Neural cell (in vitro differentiated cells): ENCODE results near the gene ANTXR1. TPM values are rescaled to one million over a fixed set of nuclear protein-coding genes. Genes with fewer than 3 reads are reported as not detected.

Experiments used
- H2AFZ ChIP-seq: fragments of 200-600, 300-800 bp; sonication (generic), shearing (Covaris generic); 2 replicates; pipeline ENCODE4 v1.6.0; 2014; ENCODE audit warnings: low read depth, mild to moderate bottlenecking, antibody characterized with exemption, low read length, moderate library complexity
- H3F3A ChIP-seq: fragments of 200-600 bp; shearing (Covaris generic); 2 replicates; pipeline ENCODE4 v1.6.1; 2016; ENCODE audit warnings: mild to moderate bottlenecking, moderate library complexity, mixed read lengths, antibody characterized with exemption, low read length; ENCODE audit not compliant: insufficient read depth, poor library complexity, severe bottlenecking
- H3K27ac ChIP-seq: fragments of 200-600, 300-800 bp; sonication (generic), shearing (Covaris generic); 2 replicates; pipeline ENCODE4 v1.5.1; 2014; ENCODE audit warnings: mild to moderate bottlenecking, low read length, moderate library complexity
- H3K27me3 ChIP-seq: fragments of 300-800, 200-600 bp; sonication (generic), shearing (Covaris generic); 2 replicates; pipeline ENCODE4 v1.6.0; 2014; ENCODE audit warnings: mild to moderate bottlenecking, low read depth, low read length, moderate library complexity; ENCODE audit not compliant: insufficient read depth
- H3K36me3 ChIP-seq: fragments of 300-800, 200-600 bp; sonication (generic), shearing (Covaris generic); 2 replicates; pipeline ENCODE4 v1.5.1; 2014; ENCODE audit warnings: mild to moderate bottlenecking, antibody characterized with exemption, low read length, moderate library complexity; ENCODE audit not compliant: insufficient read depth
- H3K4me2 ChIP-seq: fragments of 300-800, 200-600 bp; sonication (generic), shearing (Covaris generic); 2 replicates; pipeline ENCODE4 v1.6.0; 2014; ENCODE audit warnings: mild to moderate bottlenecking, low read length
- H3K4me3 ChIP-seq: fragments of 300-800, 200-600 bp; sonication (generic), shearing (Covaris generic); 2 replicates; pipeline ENCODE4 v1.5.1; 2014; ENCODE audit warnings: mild to moderate bottlenecking, low read length, moderate library complexity
- H3K79me2 ChIP-seq: fragments of 200-600 bp; shearing (Covaris generic); replicated peaks from 2 replicates; pipeline ENCODE4 v1.6.0; 2014; ENCODE audit warnings: mild to moderate bottlenecking, low read length, moderate library complexity; ENCODE audit not compliant: insufficient read depth
- H3K9ac ChIP-seq: fragments of 300-800, 200-600 bp; sonication (generic), shearing (Covaris generic); 2 replicates; pipeline ENCODE4 v1.6.1; 2016; ENCODE audit warnings: mild to moderate bottlenecking, low read length, mixed read lengths
- H3K9me2 ChIP-seq: fragments of 200-600 bp; shearing (Covaris generic); 2 replicates; pipeline ENCODE4 v1.6.1; 2016; ENCODE audit warnings: mild to moderate bottlenecking, low read length, mixed read lengths; ENCODE audit not compliant: insufficient read depth
- H3K9me3 ChIP-seq: fragments of 200-600, 300-800 bp; sonication (generic), shearing (Covaris generic); 2 replicates; pipeline ENCODE4 v1.6.1; 2016; ENCODE audit warnings: mild to moderate bottlenecking, mixed run types, low read length, moderate library complexity, mixed read lengths
- H4K20me1 ChIP-seq: fragments of 200-600 bp; shearing (Covaris generic); 2 replicates; pipeline ENCODE4 v1.6.1; 2016; ENCODE audit warnings: mild to moderate bottlenecking, mixed run types; ENCODE audit not compliant: insufficient read depth
- EP300 ChIP-seq: fragments of 450-650 bp; conservative IDR thresholded peaks from 2 replicates; pipeline ENCODE4 v1.6.1; 2014; ENCODE audit warnings: antibody characterized with exemption, mild to moderate bottlenecking, moderate library complexity; ENCODE audit not compliant: poor library complexity, severe bottlenecking
- EZH2 ChIP-seq: fragments of 200-600, 300-800 bp; shearing (Covaris generic), sonication (generic); IDR thresholded peaks from 2 replicates; pipeline ENCODE4 v1.6.1; 2014; ENCODE audit warnings: antibody characterized with exemption, low read length, borderline replicate concordance, mild to moderate bottlenecking; ENCODE audit not compliant: insufficient read depth, poor library complexity, severe bottlenecking
- MXI1 ChIP-seq: fragments of 450-650 bp; conservative IDR thresholded peaks from 2 replicates; pipeline ENCODE4 v1.6.1; 2014; ENCODE audit warnings: antibody characterized with exemption, mild to moderate bottlenecking; ENCODE audit not compliant: poor library complexity, severe bottlenecking
- POLR2AphosphoS5 ChIP-seq: IDR thresholded peaks from 2 replicates; pipeline ENCODE4 v1.6.1; 2012
- RAD21 ChIP-seq: fragments of 450-650 bp; conservative IDR thresholded peaks from 2 replicates; pipeline ENCODE4 v1.6.1; 2014; ENCODE audit warnings: antibody characterized with exemption, mild to moderate bottlenecking, moderate library complexity
- SMC3 ChIP-seq: fragments of 450-650 bp; conservative IDR thresholded peaks from 2 replicates; pipeline ENCODE4 v1.6.1; 2014; ENCODE audit warnings: antibody characterized with exemption, mild to moderate bottlenecking, moderate library complexity; ENCODE audit not compliant: poor library complexity
- TAF1 ChIP-seq: IDR thresholded peaks from 2 replicates; pipeline ENCODE4 v1.6.1; 2012; ENCODE audit warnings: low read depth
- polyA plus RNA-seq: library from polyadenylated mRNA; depleted of rRNA; stranded (reverse); fragments of >200 nt; gene quantifications from 2 replicates; pipeline ENCODE4 v1.2.3, GENCODE V29; 2014
- TF ChIP-seq, protein P1 (sequence below): IDR thresholded peaks from 2 replicates; pipeline ENCODE4 v1.6.1; 2012; ENCODE audit warnings: borderline replicate concordance
- TF ChIP-seq, protein P2 (sequence below): fragments of 450-650 bp; IDR thresholded peaks from 2 replicates; pipeline ENCODE4 v1.5.1; 2014; ENCODE audit warnings: antibody characterized with exemption, mild to moderate bottlenecking, moderate library complexity; ENCODE audit not compliant: poor library complexity, severe bottlenecking

Gene ANTXR1
- polyA plus RNA-seq, 1 donor from 2014 or later, result 4.9 TPM

DNA sequence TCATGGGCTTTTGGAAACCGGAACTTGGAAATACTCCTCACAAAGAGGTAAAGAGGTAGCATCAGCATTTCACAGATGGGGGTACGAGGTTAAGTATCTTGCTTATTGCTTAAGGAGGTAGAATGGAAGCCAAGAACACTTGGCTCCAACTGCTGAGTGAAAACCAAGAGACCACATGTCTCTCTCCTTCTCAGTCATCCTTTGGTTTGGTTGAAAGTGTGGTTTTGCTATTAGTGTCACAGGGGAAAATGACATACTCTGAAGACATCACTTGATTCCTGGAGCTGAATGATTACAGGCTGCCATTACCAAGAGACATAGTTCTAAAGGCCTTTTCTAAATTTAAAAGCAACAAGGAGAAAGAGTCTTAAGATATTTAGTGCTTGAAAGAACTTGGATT lies 41.5 kb downstream of the ANTXR1 start:
- no peak for TF ChIP-seq RAD21
- TF ChIP-seq POLR2AphosphoS5, result no peak
- TF ChIP-seq, protein P1, sequence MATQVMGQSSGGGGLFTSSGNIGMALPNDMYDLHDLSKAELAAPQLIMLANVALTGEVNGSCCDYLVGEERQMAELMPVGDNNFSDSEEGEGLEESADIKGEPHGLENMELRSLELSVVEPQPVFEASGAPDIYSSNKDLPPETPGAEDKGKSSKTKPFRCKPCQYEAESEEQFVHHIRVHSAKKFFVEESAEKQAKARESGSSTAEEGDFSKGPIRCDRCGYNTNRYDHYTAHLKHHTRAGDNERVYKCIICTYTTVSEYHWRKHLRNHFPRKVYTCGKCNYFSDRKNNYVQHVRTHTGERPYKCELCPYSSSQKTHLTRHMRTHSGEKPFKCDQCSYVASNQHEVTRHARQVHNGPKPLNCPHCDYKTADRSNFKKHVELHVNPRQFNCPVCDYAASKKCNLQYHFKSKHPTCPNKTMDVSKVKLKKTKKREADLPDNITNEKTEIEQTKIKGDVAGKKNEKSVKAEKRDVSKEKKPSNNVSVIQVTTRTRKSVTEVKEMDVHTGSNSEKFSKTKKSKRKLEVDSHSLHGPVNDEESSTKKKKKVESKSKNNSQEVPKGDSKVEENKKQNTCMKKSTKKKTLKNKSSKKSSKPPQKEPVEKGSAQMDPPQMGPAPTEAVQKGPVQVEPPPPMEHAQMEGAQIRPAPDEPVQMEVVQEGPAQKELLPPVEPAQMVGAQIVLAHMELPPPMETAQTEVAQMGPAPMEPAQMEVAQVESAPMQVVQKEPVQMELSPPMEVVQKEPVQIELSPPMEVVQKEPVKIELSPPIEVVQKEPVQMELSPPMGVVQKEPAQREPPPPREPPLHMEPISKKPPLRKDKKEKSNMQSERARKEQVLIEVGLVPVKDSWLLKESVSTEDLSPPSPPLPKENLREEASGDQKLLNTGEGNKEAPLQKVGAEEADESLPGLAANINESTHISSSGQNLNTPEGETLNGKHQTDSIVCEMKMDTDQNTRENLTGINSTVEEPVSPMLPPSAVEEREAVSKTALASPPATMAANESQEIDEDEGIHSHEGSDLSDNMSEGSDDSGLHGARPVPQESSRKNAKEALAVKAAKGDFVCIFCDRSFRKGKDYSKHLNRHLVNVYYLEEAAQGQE, result no peak
- TF ChIP-seq, protein P2, sequence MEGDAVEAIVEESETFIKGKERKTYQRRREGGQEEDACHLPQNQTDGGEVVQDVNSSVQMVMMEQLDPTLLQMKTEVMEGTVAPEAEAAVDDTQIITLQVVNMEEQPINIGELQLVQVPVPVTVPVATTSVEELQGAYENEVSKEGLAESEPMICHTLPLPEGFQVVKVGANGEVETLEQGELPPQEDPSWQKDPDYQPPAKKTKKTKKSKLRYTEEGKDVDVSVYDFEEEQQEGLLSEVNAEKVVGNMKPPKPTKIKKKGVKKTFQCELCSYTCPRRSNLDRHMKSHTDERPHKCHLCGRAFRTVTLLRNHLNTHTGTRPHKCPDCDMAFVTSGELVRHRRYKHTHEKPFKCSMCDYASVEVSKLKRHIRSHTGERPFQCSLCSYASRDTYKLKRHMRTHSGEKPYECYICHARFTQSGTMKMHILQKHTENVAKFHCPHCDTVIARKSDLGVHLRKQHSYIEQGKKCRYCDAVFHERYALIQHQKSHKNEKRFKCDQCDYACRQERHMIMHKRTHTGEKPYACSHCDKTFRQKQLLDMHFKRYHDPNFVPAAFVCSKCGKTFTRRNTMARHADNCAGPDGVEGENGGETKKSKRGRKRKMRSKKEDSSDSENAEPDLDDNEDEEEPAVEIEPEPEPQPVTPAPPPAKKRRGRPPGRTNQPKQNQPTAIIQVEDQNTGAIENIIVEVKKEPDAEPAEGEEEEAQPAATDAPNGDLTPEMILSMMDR, result no peak
- TF ChIP-seq SMC3, result no peak
- TF ChIP-seq EP300, result no peak
- TF ChIP-seq EZH2, result no peak
- TF ChIP-seq MXI1, result no peak
- TF ChIP-seq TAF1, result no peak

DNA sequence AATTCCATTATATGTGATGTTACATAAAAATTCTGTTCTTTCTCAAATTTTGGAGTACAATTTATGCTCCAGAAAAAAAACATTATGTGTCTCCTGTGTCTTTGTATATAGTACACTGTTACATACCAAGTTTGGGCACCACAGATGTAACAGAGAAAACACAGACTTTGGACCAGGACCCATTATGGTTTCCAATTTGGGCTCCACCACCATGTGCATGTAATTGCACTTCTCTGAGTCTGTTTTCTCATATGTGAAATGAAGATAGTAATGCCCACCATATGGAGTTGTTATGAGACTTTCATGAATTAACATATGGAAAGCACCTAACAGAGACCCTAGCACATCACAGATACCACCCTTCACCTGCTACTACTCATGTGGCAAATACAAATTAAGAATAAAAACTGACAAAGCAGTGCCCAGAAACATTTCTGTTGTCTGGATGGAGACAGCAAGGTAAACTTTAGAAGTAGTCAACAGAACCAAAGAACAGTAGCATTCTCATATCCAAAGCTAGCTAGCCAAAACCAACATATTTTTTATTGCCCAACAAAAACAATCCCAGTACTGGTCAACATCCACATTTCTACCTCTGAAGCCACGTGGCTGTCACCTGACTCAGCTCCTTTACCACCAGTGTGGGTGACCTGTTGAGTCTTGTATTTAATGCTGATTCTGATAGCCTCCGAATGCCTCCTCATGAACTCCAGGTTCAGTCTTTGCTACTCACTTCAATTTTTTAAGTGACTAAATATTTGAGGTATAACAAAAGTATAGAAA lies 42.9 kb downstream of the ANTXR1 start:
- no peak overlapping the region for H3K27ac ChIP-seq
- TF ChIP-seq SMC3 (no peak), MXI1 (no peak), EZH2 (no peak)
- no peaks in the 10 kb centered on the region for H3K36me3 ChIP-seq
- no peaks in the 10 kb centered on the region for H3K27me3 ChIP-seq
- no peaks in the 10 kb centered on the region for H4K20me1 ChIP-seq
- H3K9me3 ChIP-seq, result peaks cover 7% of the 10 kb centered on the region
- H3K4me3 ChIP-seq, result no peak overlapping the region
- no peak overlapping the region for H3K4me2 ChIP-seq
- H3F3A ChIP-seq, result no peaks in the 10 kb centered on the region
- no peak overlapping the region for H2AFZ ChIP-seq
- H3K9me2 ChIP-seq, result no peaks in the 10 kb centered on the region
- no peak overlapping the region for H3K9ac ChIP-seq
- H3K79me2 ChIP-seq, result no peaks in the 10 kb centered on the region

More for the DNA sequence above, 41.5 kb downstream of the ANTXR1 start:
- no peak overlapping the region for H2AFZ ChIP-seq
- no peaks in the 10 kb centered on the region for H3K79me2 ChIP-seq
- peaks cover 7% of the 10 kb centered on the region for H3K9me3 ChIP-seq
- H3K9me2 ChIP-seq, result no peaks in the 10 kb centered on the region
- H3K27ac ChIP-seq, result no peak overlapping the region
- no peak overlapping the region for H3K4me3 ChIP-seq
- H3K27me3 ChIP-seq, result no peaks in the 10 kb centered on the region
- H3K36me3 ChIP-seq, result no peaks in the 10 kb centered on the region
- no peaks in the 10 kb centered on the region for H3F3A ChIP-seq
- H3K9ac ChIP-seq, result no peak overlapping the region
- H4K20me1 ChIP-seq, result no peaks in the 10 kb centered on the region
- no peak overlapping the region for H3K4me2 ChIP-seq
